WTC11 (cell line): ENCODE results near the gene TNFRSF11A. TPM values are rescaled to one million over a fixed set of nuclear protein-coding genes. Genes with fewer than 3 reads are reported as not detected.

Source experiments
- ATAC-seq: fragments of 200-7000 bp; cut with Tn5 transposase; 2 replicates; pipeline ENCODE4 v1.10.0; 2021; ENCODE audit warnings: mild to moderate bottlenecking, moderate library complexity
- CTCF ChIA-PET: fragments of 300-600 bp; sonication (Branson Sonifier 250); formaldehyde crosslinking; loops from one replicate; lab custom pipeline; 2021; ENCODE audit warnings: antibody characterized with exemption; lab: Charles Lee
- POLR2A ChIA-PET: fragments of 350-600 bp; sonication (Branson Sonifier 250); formaldehyde crosslinking; loops from one replicate; lab custom pipeline; 2021; ENCODE audit warnings: antibody characterized with exemption; lab: Charles Lee
- DNase-seq: peaks from one replicate; pipeline ENCODE4 v3.0.0; 2021; ENCODE audit warnings: low spot score
- H3K27ac Mint-ChIP-seq: 2 replicates; pipeline ENCODE4 v1.8.0; 2021; ENCODE audit warnings: mixed read lengths
- H3K27me3 Mint-ChIP-seq: 2 replicates; pipeline ENCODE4 v1.8.0; 2021; ENCODE audit warnings: low read depth, mild to moderate bottlenecking, moderate library complexity, mixed read lengths
- H3K36me3 Mint-ChIP-seq: 2 replicates; pipeline ENCODE4 v1.8.0; 2021; ENCODE audit warnings: mixed read lengths
- H3K4me1 Mint-ChIP-seq: 2 replicates; pipeline ENCODE4 v1.8.0; 2022; ENCODE audit warnings: mixed read lengths
- H3K4me3 Mint-ChIP-seq: 2 replicates; pipeline ENCODE4 v1.8.0; 2021; ENCODE audit warnings: mild to moderate bottlenecking, moderate library complexity, mixed read lengths
- H3K9me3 Mint-ChIP-seq: 2 replicates; pipeline ENCODE4 v1.8.0; 2021; ENCODE audit warnings: mixed read lengths
- ATF1 ChIP-seq: sonication (generic); formaldehyde crosslinking; IDR thresholded peaks from 2 replicates; pipeline ENCODE4 v1.8.1; 2023; ENCODE audit warnings: mild to moderate bottlenecking, moderate library complexity, missing genetic modification reagents
- CREB1 ChIP-seq: sonication (generic); formaldehyde crosslinking; IDR thresholded peaks from 2 replicates; pipeline ENCODE4 v1.8.0; 2023; ENCODE audit warnings: mild to moderate bottlenecking, missing genetic modification reagents
- CREM ChIP-seq: sonication (generic); formaldehyde crosslinking; IDR thresholded peaks from 2 replicates; pipeline ENCODE4 v1.8.1; 2022; ENCODE audit warnings: mild to moderate bottlenecking, missing genetic modification reagents, moderate library complexity
- E2F5 ChIP-seq: sonication (generic); formaldehyde crosslinking; IDR thresholded peaks from 2 replicates; pipeline ENCODE4 v1.8.1; 2022; ENCODE audit warnings: mild to moderate bottlenecking, moderate library complexity, missing genetic modification reagents
- ELF4 ChIP-seq: sonication (generic); formaldehyde crosslinking; IDR thresholded peaks from 2 replicates; pipeline ENCODE4 v1.8.1; 2022; ENCODE audit warnings: low read depth, mild to moderate bottlenecking, moderate library complexity, missing genetic modification reagents
- ERG ChIP-seq: fragments of 250-450 bp; sonication (Bioruptor Pico); IDR thresholded peaks from 2 replicates; pipeline ENCODE4 v1.8.0; 2021; ENCODE audit warnings: mild to moderate bottlenecking
- FOXJ3 ChIP-seq: sonication (generic); formaldehyde crosslinking; IDR thresholded peaks from 2 replicates; pipeline ENCODE4 v1.9.0; 2021; ENCODE audit warnings: missing genetic modification reagents, mild to moderate bottlenecking, borderline replicate concordance
- JAZF1 ChIP-seq: fragments of 250-450 bp; sonication (Bioruptor Pico); IDR thresholded peaks from 2 replicates; pipeline ENCODE4 v1.9.0; 2021; ENCODE audit warnings: moderate library complexity, mild to moderate bottlenecking, inconsistent platforms
- KAT7 ChIP-seq: sonication (generic); formaldehyde crosslinking; IDR thresholded peaks from 2 replicates; pipeline ENCODE4 v1.8.1; 2023; ENCODE audit warnings: missing genetic modification reagents, mild to moderate bottlenecking, borderline replicate concordance
- MLX ChIP-seq: sonication (generic); formaldehyde crosslinking; IDR thresholded peaks from 2 replicates; pipeline ENCODE4 v1.8.1; 2023; ENCODE audit warnings: mild to moderate bottlenecking, missing genetic modification reagents, moderate library complexity
- MXD4 ChIP-seq: fragments of 250-450 bp; sonication (Bioruptor Pico); IDR thresholded peaks from 2 replicates; pipeline ENCODE4 v1.8.0; 2021; ENCODE audit warnings: mild to moderate bottlenecking, moderate library complexity, borderline replicate concordance
- NFATC4 ChIP-seq: fragments of 250-450 bp; sonication (Bioruptor Pico); IDR thresholded peaks from 2 replicates; pipeline ENCODE4 v1.9.0; 2021; ENCODE audit warnings: mild to moderate bottlenecking
- NFYB ChIP-seq: sonication (generic); formaldehyde crosslinking; conservative IDR thresholded peaks from 2 replicates; pipeline ENCODE4 v1.8.0; 2022; ENCODE audit warnings: low read depth, missing genetic modification reagents
- NR1H2 ChIP-seq: sonication (generic); formaldehyde crosslinking; IDR thresholded peaks from 2 replicates; pipeline ENCODE4 v1.9.0; 2021; ENCODE audit warnings: mild to moderate bottlenecking, moderate library complexity, missing genetic modification reagents
- PRDM15 ChIP-seq: sonication (generic); formaldehyde crosslinking; IDR thresholded peaks from 2 replicates; pipeline ENCODE4 v1.8.0; 2022; ENCODE audit warnings: missing genetic modification reagents
- PRRX2 ChIP-seq: fragments of 250-450 bp; sonication (Bioruptor Pico); IDR thresholded peaks from 2 replicates; pipeline ENCODE4 v1.8.0; 2021; ENCODE audit warnings: mild to moderate bottlenecking
- RELA ChIP-seq: sonication (generic); formaldehyde crosslinking; IDR thresholded peaks from 2 replicates; pipeline ENCODE4 v1.8.1; 2022; ENCODE audit warnings: missing genetic modification reagents, mild to moderate bottlenecking, borderline replicate concordance
- RORB ChIP-seq: fragments of 250-450 bp; sonication (Bioruptor Pico); IDR thresholded peaks from 2 replicates; pipeline ENCODE4 v1.9.0; 2021; ENCODE audit warnings: mild to moderate bottlenecking
- SMAD4 ChIP-seq: sonication (generic); formaldehyde crosslinking; IDR thresholded peaks from 2 replicates; pipeline ENCODE4 v1.8.0; 2022; ENCODE audit warnings: mild to moderate bottlenecking, missing genetic modification reagents
- TEAD1 ChIP-seq: sonication (generic); formaldehyde crosslinking; IDR thresholded peaks from 2 replicates; pipeline ENCODE4 v1.8.0; 2022; ENCODE audit warnings: mild to moderate bottlenecking, missing genetic modification reagents
- TP53 ChIP-seq: sonication (generic); formaldehyde crosslinking; IDR thresholded peaks from 2 replicates; pipeline ENCODE4 v1.8.1; 2023; ENCODE audit warnings: mild to moderate bottlenecking, missing genetic modification reagents
- USF1 ChIP-seq: sonication (generic); formaldehyde crosslinking; IDR thresholded peaks from 2 replicates; pipeline ENCODE4 v1.8.0; 2022; ENCODE audit warnings: mild to moderate bottlenecking, missing genetic modification reagents
- ZNF121 ChIP-seq: sonication (generic); formaldehyde crosslinking; IDR thresholded peaks from 2 replicates; pipeline ENCODE4 v1.8.0; 2023; ENCODE audit warnings: missing genetic modification reagents
- ZNF671 ChIP-seq: fragments of 250-450 bp; sonication (Bioruptor Pico); IDR thresholded peaks from 2 replicates; pipeline ENCODE4 v1.8.0; 2021; ENCODE audit warnings: mild to moderate bottlenecking
- total RNA-seq: library from RNA; stranded (reverse); gene quantifications from 3 replicates; pipeline ENCODE4 v1.2.3, GENCODE V29; 2021
- TF ChIP-seq, protein P1 (sequence below): sonication (generic); formaldehyde crosslinking; IDR thresholded peaks from 2 replicates; pipeline ENCODE4 v1.8.0; 2023; ENCODE audit warnings: missing genetic modification reagents
- TF ChIP-seq, protein P2 (sequence below): sonication (generic); formaldehyde crosslinking; IDR thresholded peaks from 2 replicates; pipeline ENCODE4 v1.8.1; 2023; ENCODE audit warnings: mild to moderate bottlenecking, missing genetic modification reagents, borderline replicate concordance

Gene TNFRSF11A
- total RNA-seq, 1 experiment from 2014 or later = 4.9 TPM

- H3K36me3 Mint-ChIP-seq = peaks cover 8% of the 10 kb centered on the region; the same call in 1 of the 2 replicates
- TF ChIP-seq PRRX2 (CRISPR knock-in tag) = no peak
- no peak for TF ChIP-seq TP53
- TF ChIP-seq CREB1 (CRISPR knock-in tag) = no peak
- TF ChIP-seq, protein P1, sequence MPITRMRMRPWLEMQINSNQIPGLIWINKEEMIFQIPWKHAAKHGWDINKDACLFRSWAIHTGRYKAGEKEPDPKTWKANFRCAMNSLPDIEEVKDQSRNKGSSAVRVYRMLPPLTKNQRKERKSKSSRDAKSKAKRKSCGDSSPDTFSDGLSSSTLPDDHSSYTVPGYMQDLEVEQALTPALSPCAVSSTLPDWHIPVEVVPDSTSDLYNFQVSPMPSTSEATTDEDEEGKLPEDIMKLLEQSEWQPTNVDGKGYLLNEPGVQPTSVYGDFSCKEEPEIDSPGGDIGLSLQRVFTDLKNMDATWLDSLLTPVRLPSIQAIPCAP (CRISPR knock-in tag) = no peak
- TF ChIP-seq, protein P2, sequence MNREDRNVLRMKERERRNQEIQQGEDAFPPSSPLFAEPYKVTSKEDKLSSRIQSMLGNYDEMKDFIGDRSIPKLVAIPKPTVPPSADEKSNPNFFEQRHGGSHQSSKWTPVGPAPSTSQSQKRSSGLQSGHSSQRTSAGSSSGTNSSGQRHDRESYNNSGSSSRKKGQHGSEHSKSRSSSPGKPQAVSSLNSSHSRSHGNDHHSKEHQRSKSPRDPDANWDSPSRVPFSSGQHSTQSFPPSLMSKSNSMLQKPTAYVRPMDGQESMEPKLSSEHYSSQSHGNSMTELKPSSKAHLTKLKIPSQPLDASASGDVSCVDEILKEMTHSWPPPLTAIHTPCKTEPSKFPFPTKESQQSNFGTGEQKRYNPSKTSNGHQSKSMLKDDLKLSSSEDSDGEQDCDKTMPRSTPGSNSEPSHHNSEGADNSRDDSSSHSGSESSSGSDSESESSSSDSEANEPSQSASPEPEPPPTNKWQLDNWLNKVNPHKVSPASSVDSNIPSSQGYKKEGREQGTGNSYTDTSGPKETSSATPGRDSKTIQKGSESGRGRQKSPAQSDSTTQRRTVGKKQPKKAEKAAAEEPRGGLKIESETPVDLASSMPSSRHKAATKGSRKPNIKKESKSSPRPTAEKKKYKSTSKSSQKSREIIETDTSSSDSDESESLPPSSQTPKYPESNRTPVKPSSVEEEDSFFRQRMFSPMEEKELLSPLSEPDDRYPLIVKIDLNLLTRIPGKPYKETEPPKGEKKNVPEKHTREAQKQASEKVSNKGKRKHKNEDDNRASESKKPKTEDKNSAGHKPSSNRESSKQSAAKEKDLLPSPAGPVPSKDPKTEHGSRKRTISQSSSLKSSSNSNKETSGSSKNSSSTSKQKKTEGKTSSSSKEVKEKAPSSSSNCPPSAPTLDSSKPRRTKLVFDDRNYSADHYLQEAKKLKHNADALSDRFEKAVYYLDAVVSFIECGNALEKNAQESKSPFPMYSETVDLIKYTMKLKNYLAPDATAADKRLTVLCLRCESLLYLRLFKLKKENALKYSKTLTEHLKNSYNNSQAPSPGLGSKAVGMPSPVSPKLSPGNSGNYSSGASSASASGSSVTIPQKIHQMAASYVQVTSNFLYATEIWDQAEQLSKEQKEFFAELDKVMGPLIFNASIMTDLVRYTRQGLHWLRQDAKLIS (CRISPR knock-in tag) = no peak
- no peak for TF ChIP-seq NFATC4 (CRISPR knock-in tag)
- no peak for TF ChIP-seq ZNF671
- TF ChIP-seq KAT7 = no peak
- no peak for TF ChIP-seq MLX (CRISPR knock-in tag)
- no peak for TF ChIP-seq ATF1
- TF ChIP-seq MXD4 (CRISPR knock-in tag) = no peak
- TF ChIP-seq FOXJ3 (CRISPR knock-in tag) = no peak
- TF ChIP-seq NFYB (CRISPR knock-in tag) = no peak
- no peak for TF ChIP-seq RORB (CRISPR knock-in tag)
- no peak for TF ChIP-seq TEAD1 (CRISPR knock-in tag)
- TF ChIP-seq NR1H2 = no peak
- no peak for TF ChIP-seq ELF4
- TF ChIP-seq USF1 (CRISPR knock-in tag) = no peak
- TF ChIP-seq, all 79 proteins: peak for 0
- DNase-seq = no peak
- Mint-ChIP-seq H3K9me3 (no peaks in the 10 kb centered on the region), H3K27ac (no peak overlapping the region), H3K4me1 (0 out of 2 replicates have a peak, but pooled peaks cover 4% of the 10 kb centered on the region), H3K27me3 (no peaks in the 10 kb centered on the region), H3K4me3 (no peak overlapping the region)
- ChIA-PET CTCF (no interaction called here), POLR2A (no interaction called here)
- no peak for ATAC-seq
Observed at GRCh38 chr18:62282188-62282629, 42.9 kb upstream of the TNFRSF11A start.

- CTCF ChIA-PET = no interaction called here
- H3K36me3 Mint-ChIP-seq = peaks cover 8% of the 10 kb centered on the region; the same call in 1 of the 2 replicates
- H3K27ac Mint-ChIP-seq = no peak overlapping the region
- H3K27me3 Mint-ChIP-seq = no peaks in the 10 kb centered on the region
- no peak for DNase-seq
- TF ChIP-seq ERG = no peak
- TF ChIP-seq PRDM15 (CRISPR knock-in tag) = no peak
- TF ChIP-seq CREM (CRISPR knock-in tag) = no peak
- TF ChIP-seq JAZF1 (CRISPR knock-in tag) = no peak
- TF ChIP-seq RELA (CRISPR knock-in tag) = no peak
- no peak for TF ChIP-seq SMAD4 (CRISPR knock-in tag)
- TF ChIP-seq E2F5 (CRISPR knock-in tag) = no peak
- no peak for TF ChIP-seq ZNF121
- POLR2A ChIA-PET = no interaction called here
- H3K4me1 Mint-ChIP-seq = 0 out of 2 replicates have a peak, but pooled peaks cover under 1% of the 10 kb centered on the region
- no peaks in the 10 kb centered on the region for H3K9me3 Mint-ChIP-seq
- no peak overlapping the region for H3K4me3 Mint-ChIP-seq
- no peak for ATAC-seq
Observed at GRCh38 chr18:62284637-62285036, 40.5 kb upstream of the TNFRSF11A start.
